ENCODE data around the gene SLC31A1.
"Not testable (repeated sequence)": the region's sequence is repeated elsewhere in the genome, so short reads cannot be mapped to it uniquely, and the experiment has no call there.

Gene SLC31A1

GRCh38 chr9:113220467-113221002, 809 bp upstream of the SLC31A1 start:
- DNase-seq (ENCODE audit: low read depth in 3 of 3, low spot score in 1 of 3), result no peak

GRCh38 chr9:113221800-113222481, 597 bp downstream of the SLC31A1 start:
- no peak for DNase-seq (ENCODE audit: low read depth in 3 of 3, low spot score in 1 of 3)

GRCh38 chr9:113222482-113222841, 1.1 kb downstream of the SLC31A1 start:
- DNase-seq (ENCODE audit: low read depth in 3 of 3, low spot score in 1 of 3), result no peak

- DNase-seq (ENCODE audit: low read depth in 3 of 3, low spot score in 1 of 3), result no peak
Observed at GRCh38 chr9:113223963-113224362, 2.6 kb downstream of the SLC31A1 start.

- no peak for DNase-seq (ENCODE audit: low read depth in 3 of 3, low spot score in 1 of 3)
Observed at GRCh38 chr9:113227436-113227835, 6.1 kb downstream of the SLC31A1 start.

GRCh38 chr9:113228130-113228665, 6.9 kb downstream of the SLC31A1 start:
- DNase-seq (ENCODE audit: low read depth in 3 of 3, low spot score in 1 of 3), result no peak

- DNase-seq (ENCODE audit: low read depth in 3 of 3, low spot score in 1 of 3), result no peak
Observed at GRCh38 chr9:113231701-113232100, 10.4 kb downstream of the SLC31A1 start.

- not testable (repeated sequence) for DNase-seq (ENCODE audit: low read depth in 3 of 3, low spot score in 1 of 3)
Observed at GRCh38 chr9:113235701-113236255, 14.4 kb downstream of the SLC31A1 start.

- no peak for DNase-seq (ENCODE audit: low read depth in 3 of 3, low spot score in 1 of 3)
Observed at GRCh38 chr9:113237026-113237425, 15.7 kb downstream of the SLC31A1 start.

GRCh38 chr9:113238202-113238858, 17.0 kb downstream of the SLC31A1 start:
- DNase-seq (ENCODE audit: low read depth in 3 of 3, low spot score in 1 of 3), result no peak

GRCh38 chr9:113238859-113239232, 17.5 kb downstream of the SLC31A1 start:
- no peak for DNase-seq (ENCODE audit: low read depth in 3 of 3, low spot score in 1 of 3)

- DNase-seq (ENCODE audit: low read depth in 3 of 3, low spot score in 1 of 3), result no peak
Observed at GRCh38 chr9:113241161-113241560, 19.8 kb downstream of the SLC31A1 start.

- no peak for DNase-seq (ENCODE audit: low read depth in 3 of 3, low spot score in 1 of 3)
Observed at GRCh38 chr9:113244556-113244955, 23.2 kb downstream of the SLC31A1 start.

- no peak for DNase-seq (ENCODE audit: low read depth in 3 of 3, low spot score in 1 of 3)
Observed at GRCh38 chr9:113245894-113246293, 24.6 kb downstream of the SLC31A1 start.

GRCh38 chr9:113246928-113247327, 25.6 kb downstream of the SLC31A1 start:
- no peak for DNase-seq (ENCODE audit: low read depth in 3 of 3, low spot score in 1 of 3)

- DNase-seq (ENCODE audit: low read depth in 3 of 3, low spot score in 1 of 3), result no peak
Observed at GRCh38 chr9:113247640-113248039, 26.3 kb downstream of the SLC31A1 start.

GRCh38 chr9:113249661-113250060, 28.3 kb downstream of the SLC31A1 start:
- not testable (repeated sequence) for DNase-seq (ENCODE audit: low read depth in 3 of 3, low spot score in 1 of 3)

- no peak for DNase-seq (ENCODE audit: low read depth in 3 of 3, low spot score in 1 of 3)
Observed at GRCh38 chr9:113250807-113251206, 29.5 kb downstream of the SLC31A1 start.

- no peak for DNase-seq (ENCODE audit: low read depth in 3 of 3, low spot score in 1 of 3)
Observed at GRCh38 chr9:113254991-113255390, 33.6 kb downstream of the SLC31A1 start.

- DNase-seq (ENCODE audit: low read depth in 3 of 3, low spot score in 1 of 3), result no peak
Observed at GRCh38 chr9:113255438-113255837, 34.1 kb downstream of the SLC31A1 start.

- DNase-seq (ENCODE audit: low read depth in 3 of 3, low spot score in 1 of 3), result no peak
Observed at GRCh38 chr9:113257863-113258262, 36.5 kb downstream of the SLC31A1 start.

- no peak for DNase-seq (ENCODE audit: low read depth in 3 of 3, low spot score in 1 of 3)
Observed at GRCh38 chr9:113258282-113258681, 36.9 kb downstream of the SLC31A1 start.

Measured in stimulated activated CD4-positive, alpha-beta T cell treated with anti-CD3 and anti-CD28 coated beads, TNF-alpha, amount 100 ng/mL, for 1 hour (primary cell).